Effector CD4-positive, alpha-beta T cell (primary cell): ENCODE data around the gene NRXN2.

ENCODE experiments used
- DNase-seq: peaks from one replicate; pipeline ENCODE4 v3.0.0-alpha.2; 2020

NRXN2 gene

DNA sequence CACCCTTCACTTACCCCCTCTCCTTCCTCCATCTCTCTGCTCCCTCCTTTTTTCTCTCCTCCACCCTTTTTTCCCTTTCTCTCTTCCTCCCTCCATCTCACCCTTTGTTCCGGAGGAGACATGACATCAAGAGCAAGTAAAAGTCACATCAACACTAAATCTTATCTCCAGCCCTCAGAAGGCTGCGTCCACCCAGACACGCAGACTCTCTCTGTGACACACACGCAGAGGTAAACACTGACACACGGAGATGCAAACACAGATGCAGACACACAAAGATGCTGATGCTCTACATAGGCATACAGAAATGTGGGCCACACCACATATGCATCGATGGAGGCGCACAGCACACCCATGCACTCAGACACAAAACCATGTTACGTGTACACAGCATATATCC is 27.0 kb downstream of the NRXN2 start:
- no peak for DNase-seq

DNA sequence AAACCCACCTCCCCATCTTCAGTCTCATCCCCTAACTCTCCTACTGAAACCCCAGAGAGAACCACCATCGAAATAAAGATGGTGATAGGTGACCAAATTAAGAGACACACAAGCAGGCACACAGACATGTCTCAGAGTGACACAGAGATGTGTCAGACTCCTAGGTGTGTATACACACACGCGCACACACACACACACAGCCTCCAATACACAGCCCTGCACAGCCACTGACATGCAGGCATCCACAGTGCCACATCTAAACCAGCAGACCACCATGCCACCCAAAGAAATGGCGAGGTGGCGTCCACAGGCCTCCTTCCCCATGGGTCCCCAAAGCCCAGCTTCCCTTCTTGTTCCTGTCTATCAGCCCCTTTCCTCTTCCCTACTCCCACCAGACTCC is 27.4 kb downstream of the NRXN2 start:
- no peak for DNase-seq

DNA sequence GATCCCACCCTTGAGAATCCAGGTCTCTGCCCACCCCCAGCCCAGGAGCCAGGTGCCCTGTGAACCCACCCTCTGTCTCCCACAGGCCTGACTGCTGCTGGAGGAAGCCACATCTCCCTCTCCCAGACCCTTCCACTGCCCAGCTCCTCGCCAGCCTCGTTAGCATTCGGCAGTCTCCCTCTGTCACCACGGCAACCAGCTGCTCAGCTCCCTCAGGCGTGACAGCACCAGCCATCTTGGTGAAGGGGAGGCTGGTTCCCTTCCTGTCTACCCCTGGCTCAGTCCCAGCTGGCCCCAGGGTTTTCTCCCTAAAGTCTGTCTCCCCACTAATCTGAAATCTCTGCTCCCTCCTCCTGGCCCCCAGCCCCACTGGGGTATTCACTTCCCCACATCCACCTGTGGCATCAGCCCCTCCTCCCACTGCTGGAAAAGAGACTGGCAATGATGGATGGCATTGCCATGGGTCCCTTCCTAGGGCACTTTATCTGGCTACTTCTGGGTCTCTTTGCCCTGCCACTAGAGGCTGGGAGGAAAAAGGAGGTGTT is 28.1 kb downstream of the NRXN2 start:
- no peak for DNase-seq

DNA sequence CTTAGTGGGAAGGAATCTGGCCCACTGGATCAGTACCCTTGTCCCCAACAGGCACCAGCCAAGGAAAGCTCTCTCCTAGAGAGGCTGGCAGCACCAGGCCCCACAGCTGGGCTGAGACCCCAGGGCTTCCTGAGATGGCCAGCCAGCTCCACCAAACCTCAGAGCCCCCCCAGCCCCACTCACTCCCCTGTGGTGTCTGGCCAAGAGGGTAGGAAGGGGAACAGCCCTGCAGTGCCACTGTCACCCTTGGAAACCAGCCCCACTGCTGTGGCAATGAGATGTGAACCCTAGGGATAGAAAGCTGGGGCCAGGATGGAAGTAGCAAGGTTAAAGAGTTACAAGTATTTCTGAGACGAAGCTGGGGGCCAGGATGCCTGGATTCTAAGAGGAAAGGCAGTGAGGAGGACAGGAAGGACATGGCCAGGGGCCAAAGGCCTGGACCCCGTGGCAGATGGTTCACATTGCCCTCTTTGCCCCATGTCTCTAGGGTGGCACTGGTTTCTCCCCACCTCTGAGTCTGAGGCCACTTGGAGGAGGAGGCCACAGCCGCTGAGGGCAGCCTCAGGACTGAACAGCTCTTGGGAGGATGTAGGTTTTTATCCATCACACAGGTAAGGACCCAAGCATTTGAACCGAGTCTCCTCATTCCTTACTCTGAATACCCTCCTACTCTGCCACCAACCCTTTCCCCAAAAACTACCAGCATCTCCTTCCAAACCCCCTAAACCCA is 28.8 kb downstream of the NRXN2 start:
- DNase-seq: no peak

DNA sequence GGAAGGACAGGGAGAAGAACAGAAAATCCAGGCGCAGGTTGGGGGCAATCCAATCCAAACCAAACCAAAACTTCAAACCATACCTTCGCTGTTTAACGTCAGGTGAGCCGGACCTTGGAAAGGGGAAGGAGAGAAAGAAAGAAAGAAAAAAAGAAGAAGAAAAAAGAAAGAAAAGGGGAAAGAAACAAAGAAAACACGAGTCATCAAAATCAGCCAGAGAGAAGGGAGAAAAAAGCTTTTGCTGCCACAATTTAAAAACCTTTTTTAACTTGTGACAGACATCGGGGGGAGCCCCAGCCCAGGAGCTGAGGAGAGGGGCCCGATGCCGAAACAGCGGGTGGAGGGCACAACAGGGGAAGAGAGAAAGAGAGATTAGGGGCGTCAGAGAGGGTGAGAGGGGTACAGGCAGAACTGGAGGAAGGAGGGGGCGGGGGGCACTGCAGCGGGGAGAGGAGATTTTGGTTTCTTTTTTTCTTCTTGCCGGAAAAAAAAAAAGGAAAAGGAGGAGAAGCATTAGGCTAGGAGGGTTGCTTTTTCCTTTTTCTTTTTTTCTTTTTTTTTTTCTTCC is 30.1 kb downstream of the NRXN2 start:
- DNase-seq: no peak

DNA sequence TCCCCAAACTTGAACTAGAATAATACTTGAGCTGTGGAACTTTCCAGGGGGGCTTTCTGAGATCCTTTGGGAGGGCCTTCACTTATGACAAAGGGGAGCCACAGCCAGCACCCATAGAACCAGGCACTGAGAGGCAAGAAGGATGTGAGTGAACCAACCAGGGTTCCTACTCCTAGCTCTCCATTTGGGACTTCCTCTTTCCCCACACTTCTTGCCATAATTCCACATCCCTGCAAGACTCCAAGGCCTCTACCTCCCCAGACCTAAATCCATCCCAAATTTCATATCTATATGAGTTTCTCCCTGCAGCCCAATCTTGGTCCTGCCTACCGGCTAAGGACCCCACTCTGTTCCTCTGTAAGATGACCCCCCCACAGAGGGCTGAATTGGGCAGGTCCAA is 31.5 kb downstream of the NRXN2 start:
- no peak for DNase-seq

DNA sequence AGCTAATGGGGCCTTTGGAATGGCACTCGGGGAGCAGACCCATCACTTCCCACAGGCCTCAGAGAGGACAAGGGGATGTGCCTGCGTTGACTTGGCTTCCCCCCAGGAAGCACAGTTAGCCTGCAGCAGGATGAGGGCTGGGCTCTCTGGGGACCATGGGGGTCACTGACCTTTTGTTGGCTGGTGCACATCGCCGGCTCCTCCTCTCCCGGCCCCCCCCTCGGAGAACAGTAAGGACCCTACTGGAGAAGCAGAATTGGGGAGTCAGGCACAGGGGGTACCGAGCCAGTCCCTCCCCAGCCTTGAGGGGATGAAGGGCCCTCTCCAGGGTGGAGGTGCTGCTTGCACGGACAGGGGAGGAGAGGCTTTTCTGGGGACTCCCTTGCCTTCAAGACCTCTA is 32.8 kb downstream of the NRXN2 start:
- no peak for DNase-seq

DNA sequence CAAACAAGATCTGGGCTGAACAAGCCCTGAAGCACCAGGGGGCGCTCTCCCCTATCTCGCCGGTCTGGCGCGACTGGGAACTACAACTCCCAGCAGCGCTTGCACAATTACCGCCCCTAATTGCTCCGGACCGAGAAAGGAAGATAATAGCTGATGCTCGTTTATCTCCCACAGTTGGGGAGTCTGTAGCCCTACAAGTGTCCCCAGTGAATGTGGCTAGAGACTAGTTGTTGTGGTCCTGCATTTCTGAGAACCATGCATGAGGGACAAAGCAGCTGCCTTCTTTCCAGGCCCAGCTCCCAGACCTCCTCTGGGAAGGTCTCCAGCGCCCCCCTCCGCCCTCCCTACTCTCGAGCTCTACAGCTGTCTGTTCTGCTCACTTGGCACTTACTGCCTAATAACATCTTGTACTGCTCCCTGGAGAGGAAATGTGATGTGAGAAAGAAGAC is 34.4 kb downstream of the NRXN2 start:
- peak; percentile 90 for DNase-seq

DNA sequence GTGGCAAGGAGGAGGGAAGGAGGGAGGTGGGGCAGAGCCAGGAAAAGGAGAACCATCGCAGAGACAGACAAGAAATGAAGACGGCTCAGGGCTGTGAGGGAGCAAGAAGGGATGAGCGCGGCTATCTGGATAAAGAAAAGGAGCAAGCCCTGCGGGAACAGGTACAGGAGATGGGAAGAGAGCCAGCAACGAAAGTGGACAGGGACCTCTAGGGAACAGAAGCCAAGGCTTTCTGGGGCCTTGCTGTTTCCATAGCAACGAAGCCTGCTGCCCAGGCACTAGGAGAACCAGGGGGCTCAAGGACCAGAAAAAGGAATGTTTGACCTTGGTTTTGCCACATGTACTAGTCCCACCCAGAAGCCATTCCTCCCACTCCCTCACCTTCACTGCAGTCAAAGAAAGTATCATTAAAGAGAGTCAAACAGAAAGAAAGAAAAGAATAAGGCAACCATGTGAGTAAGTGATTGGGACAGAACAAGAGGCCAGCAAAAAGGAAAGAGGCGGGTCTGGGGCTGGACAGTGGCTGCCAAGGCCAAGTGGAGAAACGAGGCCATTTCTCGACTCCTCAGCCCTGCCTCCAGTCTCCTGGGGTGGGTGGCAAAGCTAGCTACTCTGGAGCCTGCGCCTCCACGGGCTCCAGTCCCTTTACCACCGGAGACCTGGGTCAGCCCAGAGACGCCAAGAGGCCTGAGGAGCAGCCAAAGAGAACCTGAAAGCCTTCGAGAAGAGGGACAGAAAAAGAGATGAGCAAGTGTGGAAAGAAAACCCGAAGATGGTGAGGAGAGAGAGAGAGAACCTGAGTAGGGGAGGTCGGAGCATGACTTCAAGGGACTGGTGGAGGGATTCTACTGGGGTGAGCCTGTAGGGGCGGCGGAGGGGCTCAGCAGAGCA is 35.1 kb downstream of the NRXN2 start:
- DNase-seq: no peak

DNA sequence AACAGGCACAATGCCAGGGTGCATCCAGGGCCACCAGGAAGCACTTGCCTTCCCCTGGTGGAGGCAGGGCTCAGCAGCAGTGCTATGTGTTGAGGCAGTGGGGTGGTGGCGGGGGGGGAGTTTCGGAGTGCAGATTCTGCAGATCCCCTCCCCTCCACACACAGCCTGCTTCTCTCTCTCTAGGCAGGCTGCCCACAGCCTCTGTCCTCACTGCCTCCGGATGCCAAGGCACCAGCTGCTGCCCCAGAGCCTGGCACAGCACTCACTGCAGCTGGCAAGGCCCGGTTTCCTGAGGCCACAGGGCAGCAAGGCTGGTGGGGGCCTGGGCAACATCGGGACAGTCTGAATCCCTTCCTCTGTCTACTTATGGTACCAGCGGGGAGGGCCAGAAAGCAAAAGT is 35.8 kb downstream of the NRXN2 start:
- no peak for DNase-seq

DNA sequence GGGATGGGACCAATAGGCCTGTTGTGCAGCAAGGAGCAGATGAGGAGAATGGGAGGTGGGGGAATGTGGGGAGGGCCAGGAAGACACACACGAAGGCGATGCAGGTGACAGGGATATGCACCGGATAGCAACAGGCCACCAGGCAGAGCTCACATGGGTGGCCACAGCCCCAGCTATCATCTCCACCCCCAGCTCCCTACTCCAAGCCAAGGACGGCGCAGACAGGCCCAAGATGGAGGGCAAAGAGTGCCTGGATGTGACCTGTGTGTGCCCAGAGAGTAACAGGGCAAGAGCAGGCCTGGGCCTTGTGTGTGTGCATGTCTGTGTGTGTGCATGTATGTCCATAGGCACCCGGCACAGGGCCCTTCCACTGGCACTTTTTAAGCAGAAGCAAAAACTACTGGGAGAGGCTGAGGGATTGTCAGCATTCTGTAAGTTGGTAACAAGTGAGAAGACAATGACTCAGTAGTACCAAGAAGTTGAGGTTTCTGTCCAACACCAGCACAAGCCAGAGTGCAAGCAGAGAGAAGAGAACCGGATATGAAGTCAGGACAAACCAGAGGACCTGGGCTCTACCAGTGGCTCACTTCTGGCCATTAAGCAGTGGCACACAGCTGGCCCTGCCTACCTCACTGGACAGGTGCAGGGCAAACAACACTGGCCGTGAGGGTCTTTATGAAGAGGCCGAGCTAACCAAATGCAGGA is 36.4 kb downstream of the NRXN2 start:
- DNase-seq: no peak

DNA sequence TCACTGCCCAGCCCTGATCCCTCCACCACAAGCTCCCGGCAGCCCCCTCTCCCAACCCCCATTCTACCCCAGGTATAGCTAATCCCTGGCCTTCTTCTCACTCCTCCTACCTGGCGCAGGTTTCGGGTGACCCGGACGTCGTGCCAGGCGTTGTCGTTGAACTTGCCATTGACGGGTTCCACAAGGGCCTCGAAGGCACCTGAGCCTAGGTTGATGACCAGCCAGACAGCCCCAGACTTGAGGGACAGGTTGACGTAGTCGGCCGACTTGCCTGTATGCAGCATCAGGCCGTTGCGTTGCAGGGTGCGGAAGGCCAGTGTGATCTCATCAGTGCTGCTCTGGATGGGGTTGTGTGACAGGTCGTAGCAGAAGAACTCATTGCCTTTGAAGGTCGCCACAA is 37.5 kb downstream of the NRXN2 start:
- DNase-seq: no peak

DNA sequence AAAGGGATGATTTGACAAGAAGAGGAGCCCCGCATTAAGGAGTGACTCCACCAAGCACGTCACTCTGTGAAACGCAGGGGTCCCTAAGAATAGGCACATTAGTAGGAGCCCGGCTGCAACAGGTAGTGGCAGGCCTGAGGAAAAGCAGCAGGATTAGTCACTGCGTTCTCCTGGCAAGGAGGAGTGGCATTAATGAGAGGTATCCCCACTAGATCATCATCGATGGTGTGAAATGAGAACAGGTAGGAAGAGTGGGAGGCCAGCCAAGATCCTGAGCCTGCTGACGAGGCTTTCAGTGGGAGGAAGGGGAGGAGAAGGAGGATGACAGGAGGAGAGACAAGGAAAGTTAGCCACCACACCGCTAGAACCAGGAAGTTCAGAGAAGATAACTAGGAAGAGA is 38.6 kb downstream of the NRXN2 start:
- DNase-seq: no peak

DNA sequence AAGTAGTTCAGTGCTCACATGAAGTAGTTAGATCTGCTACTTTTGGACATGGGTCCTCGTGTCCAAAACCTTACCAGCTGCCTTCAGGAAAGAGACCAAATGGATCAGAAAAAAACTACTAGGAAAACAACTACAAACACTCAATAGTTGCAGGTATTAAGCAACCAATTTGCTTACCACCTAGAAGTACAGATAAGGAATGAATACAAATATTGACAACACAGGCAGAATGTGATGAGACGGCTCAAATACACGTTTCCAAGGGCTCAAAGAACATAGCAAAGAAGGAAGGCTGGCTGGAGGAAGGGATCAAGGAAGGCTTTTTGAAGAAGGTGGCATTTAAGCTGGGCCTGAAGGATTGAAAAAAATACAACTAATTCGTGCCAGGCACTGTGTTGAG is 41.8 kb downstream of the NRXN2 start:
- no peak for DNase-seq

DNA sequence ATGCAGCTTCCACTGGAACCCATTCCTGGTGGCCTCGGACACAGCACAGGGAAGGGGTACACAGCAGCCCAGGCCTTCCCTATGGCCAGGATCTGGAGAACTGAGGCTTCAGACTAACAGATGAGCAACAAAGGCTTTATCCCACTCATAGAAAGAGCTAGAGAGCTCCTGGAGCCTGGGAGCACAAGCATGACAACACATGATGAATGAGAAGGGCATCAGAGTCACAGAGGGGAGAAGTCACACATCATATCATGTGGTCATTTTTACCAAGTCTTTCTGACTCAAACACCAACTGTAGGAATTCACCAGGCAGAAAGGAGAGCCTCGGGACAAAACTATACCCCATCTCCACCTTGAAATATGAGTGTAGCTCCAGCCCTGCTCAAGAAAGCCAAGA is 43.2 kb downstream of the NRXN2 start:
- DNase-seq: no peak

DNA sequence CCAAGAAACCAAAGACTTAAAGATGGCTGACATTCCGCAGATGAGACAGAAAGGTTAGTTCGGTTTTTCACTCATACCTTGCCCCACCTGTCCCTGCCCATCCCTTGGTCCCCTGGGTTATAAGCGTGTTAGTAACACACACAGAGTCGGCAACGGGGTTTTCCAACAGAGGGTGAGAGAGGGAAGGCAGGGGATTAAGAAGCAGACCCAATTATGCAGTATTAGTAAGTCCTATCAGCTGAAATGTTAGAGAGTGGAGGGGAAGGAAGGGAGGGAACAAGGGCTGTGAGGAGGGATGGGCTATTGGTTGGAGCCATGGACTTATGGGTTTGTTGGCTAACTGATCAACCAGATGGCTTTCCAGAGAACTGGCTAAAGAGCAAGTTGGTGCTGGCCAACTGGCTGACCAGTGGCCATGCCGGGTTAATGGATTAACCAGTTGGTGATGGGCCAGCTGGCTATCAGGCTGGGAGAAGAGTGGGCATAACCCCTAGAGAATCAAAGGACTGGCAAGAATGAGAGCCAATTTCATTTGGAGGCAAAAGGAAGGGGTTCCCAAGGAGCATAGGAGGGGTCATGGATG is 45.5 kb downstream of the NRXN2 start:
- no peak for DNase-seq

DNA sequence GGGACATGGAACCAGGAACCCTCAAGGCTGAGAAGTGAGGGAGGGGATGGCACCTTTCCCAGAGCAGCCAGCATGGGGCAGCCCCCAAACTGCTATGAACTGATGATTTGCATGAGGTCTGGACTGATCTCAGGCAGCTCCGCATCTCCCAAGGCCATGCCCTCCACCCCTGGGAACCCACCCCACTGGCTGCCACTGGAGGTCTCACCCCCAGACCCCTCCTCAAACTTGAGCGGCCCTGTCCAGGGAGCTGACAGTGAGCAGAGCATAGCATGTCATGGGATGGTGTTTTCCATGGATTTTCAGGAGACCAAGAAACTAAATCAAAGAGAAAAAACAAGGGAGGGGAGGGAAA is 46.8 kb downstream of the NRXN2 start:
- no peak for DNase-seq

DNA sequence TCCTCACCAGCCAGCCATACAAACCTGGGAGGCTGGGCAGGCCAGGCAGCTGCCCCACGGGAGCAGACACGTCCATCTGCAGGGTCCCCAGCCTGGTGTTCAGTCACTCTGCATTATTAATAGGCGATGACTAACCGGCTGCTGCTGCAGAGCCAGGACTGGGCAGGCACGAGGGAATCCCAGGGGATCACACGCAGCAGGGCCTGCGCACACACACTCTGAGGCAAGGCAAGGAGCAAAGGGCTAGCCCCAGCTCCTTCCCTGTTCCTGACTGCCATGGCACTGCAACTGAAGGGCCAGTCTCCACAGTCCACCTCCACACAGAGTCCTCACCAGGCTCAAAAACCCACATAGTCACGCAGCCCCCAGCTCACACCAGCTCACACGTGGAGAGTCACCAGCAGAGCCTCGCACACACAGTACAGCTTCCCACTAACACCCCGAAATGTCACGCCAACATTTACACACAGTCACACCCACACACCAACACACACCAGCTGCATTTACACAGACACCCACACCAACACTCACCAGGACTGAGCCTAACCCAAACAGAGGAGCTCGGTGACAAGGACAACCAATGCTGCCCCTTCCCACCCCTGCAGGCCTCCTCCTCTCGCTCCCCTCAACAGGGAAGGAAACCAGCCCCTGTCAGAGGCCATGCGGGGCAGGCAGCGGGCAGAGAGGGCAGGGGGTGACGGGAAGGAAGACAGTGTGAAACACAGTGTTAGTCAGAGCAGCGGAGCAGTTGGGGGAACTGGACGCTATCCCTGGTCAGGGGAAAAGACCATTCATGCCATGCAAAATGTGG is 47.3 kb downstream of the NRXN2 start:
- no peak for DNase-seq

DNA sequence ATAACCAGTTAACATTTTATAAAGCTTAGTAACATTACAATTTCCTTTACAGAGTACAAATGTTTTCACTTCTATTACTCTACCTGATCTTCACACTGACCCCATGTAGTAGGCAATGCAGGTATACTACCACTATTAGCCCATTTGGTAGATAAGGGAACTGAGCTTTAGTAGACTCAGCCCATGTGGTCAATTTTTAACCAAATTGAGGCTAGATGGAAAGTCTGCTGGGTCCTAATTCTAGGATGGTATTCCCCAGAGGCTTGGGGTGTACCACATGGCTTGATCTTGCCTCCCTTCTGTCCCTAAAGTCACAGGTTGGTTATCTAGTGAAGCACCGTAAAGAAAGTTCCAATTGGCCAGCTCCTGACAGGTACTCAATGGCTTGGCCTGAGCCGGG is 48.2 kb downstream of the NRXN2 start:
- DNase-seq: no peak

DNA sequence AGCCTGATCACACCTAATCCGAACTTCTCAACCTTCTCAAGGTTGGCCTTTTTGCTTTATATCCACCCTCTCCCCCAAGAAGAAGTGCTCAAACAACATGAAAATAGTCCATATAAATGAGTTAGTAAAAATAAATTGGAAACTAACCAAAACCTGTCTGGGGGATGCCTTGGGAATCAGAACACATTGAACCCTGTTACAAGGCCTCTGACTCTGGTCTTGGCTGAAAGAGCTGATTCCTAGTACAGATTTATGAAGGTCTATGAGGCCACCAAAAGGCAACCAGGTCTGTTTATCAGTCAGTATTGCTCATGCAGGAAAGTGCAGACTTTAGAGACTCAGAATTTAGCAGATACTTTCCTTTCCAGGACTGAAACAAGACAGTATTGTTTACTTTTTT is 49.7 kb downstream of the NRXN2 start:
- DNase-seq: no peak

DNA sequence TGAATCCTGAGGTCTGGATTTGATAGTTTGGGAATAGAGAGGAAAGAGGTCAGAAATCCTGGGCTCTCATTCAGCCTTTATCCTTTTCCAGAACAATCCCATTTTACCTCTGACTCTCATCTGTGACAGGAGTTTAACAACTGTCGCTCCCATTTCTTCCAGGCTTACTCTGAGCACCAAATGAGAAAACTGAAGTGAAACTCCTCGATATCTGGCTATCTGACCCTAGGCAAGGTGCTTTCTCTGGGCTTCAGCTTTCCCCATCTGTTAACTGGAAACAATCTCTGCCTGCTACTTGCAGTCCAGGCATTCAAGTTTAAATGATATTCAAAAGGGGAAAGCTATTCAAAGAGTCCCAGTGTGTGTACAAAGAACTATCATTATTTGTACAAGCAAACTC is 50.1 kb downstream of the NRXN2 start:
- DNase-seq: no peak

DNA sequence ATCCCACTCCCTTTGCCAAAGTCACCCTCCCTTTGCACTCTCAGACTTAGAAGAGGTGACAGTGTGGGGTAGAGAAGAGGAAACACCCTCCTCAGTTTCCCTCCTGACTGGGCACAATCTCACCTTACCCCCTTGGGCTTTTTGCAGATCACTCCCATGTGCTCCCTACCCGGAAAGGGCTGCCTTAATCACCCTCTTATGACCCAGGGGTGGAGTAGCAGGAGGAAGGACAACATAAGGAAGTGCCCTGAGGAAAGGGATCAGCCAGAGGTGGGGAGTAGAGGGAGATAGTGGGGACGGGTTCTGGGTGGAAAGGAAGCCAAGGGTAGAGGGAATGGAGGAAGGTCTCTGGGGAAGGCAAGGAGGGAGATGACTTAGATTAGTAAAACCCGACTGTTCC is 52.0 kb downstream of the NRXN2 start:
- DNase-seq: no peak
